Mesendoderm (in vitro differentiated cells): ENCODE measurements around the gene FBLN7.
"Not testable (repeated sequence)": the region's sequence is repeated elsewhere in the genome, so short reads cannot be mapped to it uniquely, and the experiment has no call there.

Experiments used
- DNase-seq: peaks from one replicate; pipeline ENCODE4 v3.0.0; 2013
- H2AK5ac ChIP-seq: 2 replicates; pipeline ENCODE4 v1.6.1; 2013; ENCODE audit warnings: low read length, inconsistent platforms
- H2BK120ac ChIP-seq: 2 replicates; pipeline ENCODE4 v1.6.1; 2013; ENCODE audit warnings: low read depth, mild to moderate bottlenecking, low read length, moderate library complexity, mixed read lengths
- H2BK15ac ChIP-seq: replicated peaks from 2 replicates; pipeline ENCODE4 v1.6.1; 2013; ENCODE audit warnings: low read depth, mild to moderate bottlenecking, moderate library complexity
- H2BK5ac ChIP-seq: 2 replicates; pipeline ENCODE4 v1.6.1; 2013; ENCODE audit warnings: low read length, inconsistent platforms
- H3K18ac ChIP-seq: 2 replicates; pipeline ENCODE4 v1.6.1; 2013; ENCODE audit warnings: mild to moderate bottlenecking, low read length, mixed read lengths
- H3K23ac ChIP-seq: one replicate; pipeline ENCODE4 v1.6.1; 2013; ENCODE audit warnings: low read length
- H3K27ac ChIP-seq: 2 replicates; pipeline ENCODE4 v1.5.1; 2013; ENCODE audit warnings: low read depth, mild to moderate bottlenecking, inconsistent platforms, low read length, moderate library complexity
- H3K27me3 ChIP-seq: 2 replicates; pipeline ENCODE4 v1.6.1; 2013; ENCODE audit warnings: low read length, control low read depth, mild to moderate bottlenecking, inconsistent platforms; ENCODE audit not compliant: insufficient read depth, poor library complexity
- H3K36me3 ChIP-seq: 2 replicates; pipeline ENCODE4 v1.6.1; 2013; ENCODE audit warnings: low read length, inconsistent platforms; ENCODE audit not compliant: control insufficient read depth, insufficient read depth
- H3K4ac ChIP-seq: one replicate; pipeline ENCODE4 v1.6.1; 2013; ENCODE audit warnings: low read depth, mild to moderate bottlenecking, low read length, moderate library complexity
- H3K4me1 ChIP-seq: 2 replicates; pipeline ENCODE4 v1.6.1; 2013; ENCODE audit warnings: low read depth, low read length, inconsistent platforms; ENCODE audit not compliant: control insufficient read depth
- H3K4me2 ChIP-seq: 2 replicates; pipeline ENCODE4 v1.6.1; 2013; ENCODE audit warnings: low read length
- H3K4me3 ChIP-seq: 2 replicates; pipeline ENCODE4 v1.5.1; 2013; ENCODE audit warnings: mild to moderate bottlenecking, low read length
- H3K56ac ChIP-seq: one replicate; pipeline ENCODE4 v1.6.1; 2013; ENCODE audit warnings: low read length
- H3K79me1 ChIP-seq: 2 replicates; pipeline ENCODE4 v1.6.1; 2013; ENCODE audit warnings: low read length, inconsistent platforms
- H3K79me2 ChIP-seq: 2 replicates; pipeline ENCODE4 v1.6.1; 2013; ENCODE audit warnings: mild to moderate bottlenecking, low read length; ENCODE audit not compliant: control insufficient read depth, insufficient read depth
- H3K9ac ChIP-seq: 2 replicates; pipeline ENCODE4 v1.6.1; 2013; ENCODE audit warnings: low read length, inconsistent platforms
- H4K5ac ChIP-seq: one replicate; pipeline ENCODE4 v1.6.1; 2013; ENCODE audit warnings: low read length
- H4K8ac ChIP-seq: one replicate; pipeline ENCODE4 v1.6.1; 2013; ENCODE audit warnings: low read depth, mild to moderate bottlenecking, control low read depth, low read length, moderate library complexity
- WGBS: extraction: QIAGEN DNeasy Blood & Tissue Kit; methylation state at CpG from one replicate; pipeline ENCODE4 v1.1.7; 2013; ENCODE audit warnings: low lambda C conversion rate, missing lambda C conversion rate; ENCODE audit not compliant: insufficient coverage; ENCODE audit errors: extremely low coverage; 5-methylcytosine and 5-hydroxymethylcytosine counted together

The FBLN7 gene

GRCh38 chr2:112201696-112202430 lies 63.7 kb downstream of the FBLN7 start:
- Histone ChIP-seq H2AK5ac (no peak overlapping the region), H3K4ac (no peak overlapping the region), H3K27me3 (no peaks in the 10 kb centered on the region), H3K23ac (no peak overlapping the region), H3K36me3 (no peaks in the 10 kb centered on the region), H3K4me1 (no peaks in the 10 kb centered on the region), H3K79me2 (no peaks in the 10 kb centered on the region), H2BK15ac (no peak overlapping the region), H3K56ac (no peak overlapping the region), H3K4me2 (no peak overlapping the region), H3K18ac (no peak overlapping the region), H3K79me1 (no peaks in the 10 kb centered on the region), H2BK5ac (no peak overlapping the region), H3K27ac (no peak overlapping the region), H2BK120ac (no peak overlapping the region), H3K9ac (no peak overlapping the region), H4K8ac (no peak overlapping the region), H4K5ac (no peak overlapping the region), H3K4me3 (no peak overlapping the region)
- WGBS, result 100% methylated on average over 1 of the region's 3 CpGs
- DNase-seq, result no peak

- H4K8ac ChIP-seq, result no peak overlapping the region
- no peaks in the 10 kb centered on the region for H3K27me3 ChIP-seq
- H3K4ac ChIP-seq, result no peak overlapping the region
- no peak overlapping the region for H3K18ac ChIP-seq
- no peak overlapping the region for H3K9ac ChIP-seq
- no peak overlapping the region for H3K4me3 ChIP-seq
- no peaks in the 10 kb centered on the region for H3K79me2 ChIP-seq
- no peak overlapping the region for H2BK15ac ChIP-seq
- H3K56ac ChIP-seq, result no peak overlapping the region
- DNase-seq, result peak; percentile 52
- H3K4me2 ChIP-seq, result no peak overlapping the region
- no peak overlapping the region for H4K5ac ChIP-seq
- H3K23ac ChIP-seq, result no peak overlapping the region
- no peak overlapping the region for H2AK5ac ChIP-seq
- H3K4me1 ChIP-seq, result no peaks in the 10 kb centered on the region
- no CpG with 5 or more reads among the region's 2 CpGs for WGBS
- H3K27ac ChIP-seq, result no peak overlapping the region
- no peaks in the 10 kb centered on the region for H3K79me1 ChIP-seq
- H3K36me3 ChIP-seq, result no peaks in the 10 kb centered on the region
- no peak overlapping the region for H2BK120ac ChIP-seq
- no peak overlapping the region for H2BK5ac ChIP-seq
These were observed 66.2 kb downstream of the FBLN7 start for GRCh38 chr2:112204411-112204810.

GRCh38 chr2:112207905-112208304 lies 69.7 kb downstream of the FBLN7 start:
- WGBS, result no CpG with 5 or more reads among the region's 3 CpGs
- H3K4me3 ChIP-seq, H4K5ac ChIP-seq, H3K27me3 ChIP-seq, H2BK120ac ChIP-seq, DNase-seq, H3K9ac ChIP-seq, H3K79me2 ChIP-seq, H2AK5ac ChIP-seq, H3K4me2 ChIP-seq, H3K36me3 ChIP-seq, H2BK15ac ChIP-seq, H3K4ac ChIP-seq, H4K8ac ChIP-seq, H3K79me1 ChIP-seq, H3K56ac ChIP-seq, H2BK5ac ChIP-seq, H3K27ac ChIP-seq, H3K23ac ChIP-seq, H3K18ac ChIP-seq, H3K4me1 ChIP-seq: not testable (repeated sequence)

- Histone ChIP-seq H4K8ac (no peak overlapping the region), H3K9ac (no peak overlapping the region), H4K5ac (no peak overlapping the region), H3K18ac (no peak overlapping the region), H2AK5ac (no peak overlapping the region), H2BK120ac (no peak overlapping the region), H3K23ac (no peak overlapping the region), H3K4me2 (no peak overlapping the region), H3K79me2 (no peaks in the 10 kb centered on the region), H3K36me3 (no peaks in the 10 kb centered on the region), H3K56ac (no peak overlapping the region), H3K4me3 (no peak overlapping the region), H2BK15ac (no peak overlapping the region), H3K27ac (no peak overlapping the region), H3K27me3 (no peaks in the 10 kb centered on the region), H2BK5ac (no peak overlapping the region), H3K4me1 (no peaks in the 10 kb centered on the region), H3K79me1 (no peaks in the 10 kb centered on the region), H3K4ac (no peak overlapping the region)
- DNase-seq, result peak; percentile 37
- no CpG with 5 or more reads among the region's 3 CpGs for WGBS
These were observed 78.0 kb downstream of the FBLN7 start for GRCh38 chr2:112216167-112216566.

GRCh38 chr2:112217854-112218253 lies 79.7 kb downstream of the FBLN7 start:
- Histone ChIP-seq H3K4me3 (no peak overlapping the region), H3K4me2 (no peak overlapping the region), H3K4me1 (no peaks in the 10 kb centered on the region), H3K23ac (no peak overlapping the region), H4K8ac (no peak overlapping the region), H4K5ac (no peak overlapping the region), H2BK120ac (no peak overlapping the region), H3K27me3 (no peaks in the 10 kb centered on the region), H2AK5ac (no peak overlapping the region), H3K79me1 (no peaks in the 10 kb centered on the region), H3K27ac (no peak overlapping the region), H3K4ac (no peak overlapping the region), H3K36me3 (no peaks in the 10 kb centered on the region), H3K18ac (no peak overlapping the region), H3K9ac (no peak overlapping the region), H3K79me2 (no peaks in the 10 kb centered on the region), H3K56ac (no peak overlapping the region), H2BK5ac (no peak overlapping the region), H2BK15ac (no peak overlapping the region)
- DNase-seq, result no peak

GRCh38 chr2:112220186-112220585 lies 82.0 kb downstream of the FBLN7 start:
- no peaks in the 10 kb centered on the region for H3K79me2 ChIP-seq
- H3K4me2 ChIP-seq, result no peak overlapping the region
- DNase-seq, result no peak
- H2BK15ac ChIP-seq, result no peak overlapping the region
- no CpG with 5 or more reads among the region's 3 CpGs for WGBS
- no peak overlapping the region for H4K5ac ChIP-seq
- no peak overlapping the region for H4K8ac ChIP-seq
- H3K18ac ChIP-seq, result no peak overlapping the region
- H3K56ac ChIP-seq, result no peak overlapping the region
- no peaks in the 10 kb centered on the region for H3K27me3 ChIP-seq
- H3K79me1 ChIP-seq, result no peaks in the 10 kb centered on the region
- no peak overlapping the region for H2BK120ac ChIP-seq
- no peak overlapping the region for H3K4ac ChIP-seq
- no peak overlapping the region for H2BK5ac ChIP-seq
- H3K4me3 ChIP-seq, result no peak overlapping the region
- no peaks in the 10 kb centered on the region for H3K36me3 ChIP-seq
- no peak overlapping the region for H3K23ac ChIP-seq
- H3K4me1 ChIP-seq, result no peaks in the 10 kb centered on the region
- no peak overlapping the region for H2AK5ac ChIP-seq
- H3K9ac ChIP-seq, result no peak overlapping the region
- no peak overlapping the region for H3K27ac ChIP-seq
